ENCODE results near the gene CPA4. TPM values are rescaled to one million over a fixed set of nuclear protein-coding genes. Genes with fewer than 3 reads are reported as not detected.

CPA4 gene
- total RNA-seq, 1 experiment from 2014 or later = 22.1 TPM

DNA sequence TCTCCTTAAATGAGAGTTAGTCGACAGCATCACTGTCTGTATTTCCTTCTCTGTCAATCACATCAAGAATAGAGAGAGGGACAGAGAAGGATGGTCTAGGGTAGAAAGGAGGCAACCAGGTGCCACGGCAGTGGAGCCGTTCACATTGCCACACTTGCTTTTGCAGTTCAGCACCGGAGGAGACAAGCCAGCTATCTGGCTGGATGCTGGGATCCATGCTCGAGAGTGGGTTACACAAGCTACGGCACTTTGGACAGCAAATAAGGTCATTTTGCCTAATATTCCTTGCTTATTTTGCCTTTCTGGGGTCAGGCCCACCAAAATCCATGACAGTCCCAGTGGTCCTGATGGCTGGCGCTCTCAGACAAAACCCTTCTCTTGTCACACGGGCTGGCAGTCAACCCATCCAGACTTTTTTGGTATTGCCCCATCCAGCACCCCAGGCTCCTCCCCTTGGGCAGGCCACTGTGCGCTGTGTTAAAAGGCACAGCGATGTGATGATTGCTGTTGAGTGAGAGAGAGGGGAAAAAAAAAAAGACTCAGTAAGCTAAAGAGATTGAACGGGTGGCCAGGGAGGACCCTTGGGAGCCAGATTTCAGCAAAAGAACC is 17.9 kb upstream of the CPA4 start:
- ChIA-PET CTCF (no interaction called here), POLR2A (ENCODE audit: unreplicated experiment) (interaction anchor here (0.6 kb wide), 1 partner anchor 288 kb away, joined by 4 read pairs; no protein-coding TSS in a partner anchor)
- Histone ChIP-seq H3K4me2 (ENCODE audit: low read length) (no peak overlapping the region), H3K27me3 (ENCODE audit: low read length) (no peaks in the 10 kb centered on the region), H3K4me1 (ENCODE audit: insufficient read depth, low read length) (peaks cover 22% of the 10 kb centered on the region), H3K27ac (ENCODE audit: low read length) (no peak overlapping the region), H3K4me3 (ENCODE audit: low read length) (no peak overlapping the region), H3K9me2 (replicated peaks; ENCODE audit: low read length) (no peaks in the 10 kb centered on the region), H3K9ac (ENCODE audit: low read length) (no peak overlapping the region), H3K79me2 (ENCODE audit: low read length) (no peaks in the 10 kb centered on the region), H2AFZ (ENCODE audit: low read length) (no peak overlapping the region), H3F3A (ENCODE audit: low read length, unreplicated experiment) (no peaks in the 10 kb centered on the region), H3K9me3 (ENCODE audit: low read length) (no peaks in the 10 kb centered on the region), H4K20me1 (ENCODE audit: low read length) (no peaks in the 10 kb centered on the region), H3K36me3 (ENCODE audit: low read depth, low read length) (no peaks in the 10 kb centered on the region)
- TF ChIP-seq EZH2phosphoT487 (IDR thresholded peaks at IDR 0.05; ENCODE audit: borderline replicate concordance, low read length) = no peak
- no peak for TF ChIP-seq EZH2 (IDR thresholded peaks at IDR 0.05; ENCODE audit: low read length, unreplicated experiment)
- TF ChIP-seq, protein P1, sequence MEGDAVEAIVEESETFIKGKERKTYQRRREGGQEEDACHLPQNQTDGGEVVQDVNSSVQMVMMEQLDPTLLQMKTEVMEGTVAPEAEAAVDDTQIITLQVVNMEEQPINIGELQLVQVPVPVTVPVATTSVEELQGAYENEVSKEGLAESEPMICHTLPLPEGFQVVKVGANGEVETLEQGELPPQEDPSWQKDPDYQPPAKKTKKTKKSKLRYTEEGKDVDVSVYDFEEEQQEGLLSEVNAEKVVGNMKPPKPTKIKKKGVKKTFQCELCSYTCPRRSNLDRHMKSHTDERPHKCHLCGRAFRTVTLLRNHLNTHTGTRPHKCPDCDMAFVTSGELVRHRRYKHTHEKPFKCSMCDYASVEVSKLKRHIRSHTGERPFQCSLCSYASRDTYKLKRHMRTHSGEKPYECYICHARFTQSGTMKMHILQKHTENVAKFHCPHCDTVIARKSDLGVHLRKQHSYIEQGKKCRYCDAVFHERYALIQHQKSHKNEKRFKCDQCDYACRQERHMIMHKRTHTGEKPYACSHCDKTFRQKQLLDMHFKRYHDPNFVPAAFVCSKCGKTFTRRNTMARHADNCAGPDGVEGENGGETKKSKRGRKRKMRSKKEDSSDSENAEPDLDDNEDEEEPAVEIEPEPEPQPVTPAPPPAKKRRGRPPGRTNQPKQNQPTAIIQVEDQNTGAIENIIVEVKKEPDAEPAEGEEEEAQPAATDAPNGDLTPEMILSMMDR (conservative IDR thresholded peaks at IDR 0.05; ENCODE audit: low read depth, low read length) = no peak
- no peak for ATAC-seq
- DNase-seq = no peak
- intact Hi-C loops (cut with micrococcal nuclease) = no loop called here
- no TSS peak for BruUV-seq (replicated peaks)

- ChIA-PET POLR2A (ENCODE audit: unreplicated experiment) (no interaction called here), CTCF (no interaction called here)
- Histone ChIP-seq H4K20me1 (ENCODE audit: low read length) (no peaks in the 10 kb centered on the region), H3K4me1 (ENCODE audit: insufficient read depth, low read length) (peaks cover 26% of the 10 kb centered on the region), H3K27me3 (ENCODE audit: low read length) (no peaks in the 10 kb centered on the region), H3K9me3 (ENCODE audit: low read length) (no peaks in the 10 kb centered on the region), H2AFZ (ENCODE audit: low read length) (no peak overlapping the region), H3K36me3 (ENCODE audit: low read depth, low read length) (no peaks in the 10 kb centered on the region), H3K27ac (ENCODE audit: low read length) (no peak overlapping the region), H3K4me2 (ENCODE audit: low read length) (no peak overlapping the region), H3K9me2 (replicated peaks; ENCODE audit: low read length) (no peaks in the 10 kb centered on the region), H3K79me2 (ENCODE audit: low read length) (no peaks in the 10 kb centered on the region), H3K4me3 (ENCODE audit: low read length) (no peak overlapping the region), H3K9ac (ENCODE audit: low read length) (no peak overlapping the region), H3F3A (ENCODE audit: low read length, unreplicated experiment) (no peaks in the 10 kb centered on the region)
- DNase-seq (peak; percentile 25), ATAC-seq (no peak)
- intact Hi-C loops (cut with micrococcal nuclease) = no loop called here
- BruUV-seq (replicated peaks) = no TSS peak
- no peak for TF ChIP-seq EZH2 (IDR thresholded peaks at IDR 0.05; ENCODE audit: low read length, unreplicated experiment)
- TF ChIP-seq, protein P1 (conservative IDR thresholded peaks at IDR 0.05; ENCODE audit: low read depth, low read length) = no peak
- no peak for TF ChIP-seq EZH2phosphoT487 (IDR thresholded peaks at IDR 0.05; ENCODE audit: borderline replicate concordance, low read length)
Measured at GRCh38 chr7:130275826-130276297, 17.1 kb upstream of the CPA4 start.

All from PC-3 (cell line).